ENCODE results near the gene PDE6G. TPM values are rescaled to one million over a fixed set of nuclear protein-coding genes. Genes with fewer than 3 reads are reported as not detected.

PDE6G gene
- total and polyA plus RNA-seq, 2 of the 8 experiments (the other 6 are each of a cell fraction or from before 2014, with no cell fraction given): 5.8 to 12.9 TPM

DNA sequence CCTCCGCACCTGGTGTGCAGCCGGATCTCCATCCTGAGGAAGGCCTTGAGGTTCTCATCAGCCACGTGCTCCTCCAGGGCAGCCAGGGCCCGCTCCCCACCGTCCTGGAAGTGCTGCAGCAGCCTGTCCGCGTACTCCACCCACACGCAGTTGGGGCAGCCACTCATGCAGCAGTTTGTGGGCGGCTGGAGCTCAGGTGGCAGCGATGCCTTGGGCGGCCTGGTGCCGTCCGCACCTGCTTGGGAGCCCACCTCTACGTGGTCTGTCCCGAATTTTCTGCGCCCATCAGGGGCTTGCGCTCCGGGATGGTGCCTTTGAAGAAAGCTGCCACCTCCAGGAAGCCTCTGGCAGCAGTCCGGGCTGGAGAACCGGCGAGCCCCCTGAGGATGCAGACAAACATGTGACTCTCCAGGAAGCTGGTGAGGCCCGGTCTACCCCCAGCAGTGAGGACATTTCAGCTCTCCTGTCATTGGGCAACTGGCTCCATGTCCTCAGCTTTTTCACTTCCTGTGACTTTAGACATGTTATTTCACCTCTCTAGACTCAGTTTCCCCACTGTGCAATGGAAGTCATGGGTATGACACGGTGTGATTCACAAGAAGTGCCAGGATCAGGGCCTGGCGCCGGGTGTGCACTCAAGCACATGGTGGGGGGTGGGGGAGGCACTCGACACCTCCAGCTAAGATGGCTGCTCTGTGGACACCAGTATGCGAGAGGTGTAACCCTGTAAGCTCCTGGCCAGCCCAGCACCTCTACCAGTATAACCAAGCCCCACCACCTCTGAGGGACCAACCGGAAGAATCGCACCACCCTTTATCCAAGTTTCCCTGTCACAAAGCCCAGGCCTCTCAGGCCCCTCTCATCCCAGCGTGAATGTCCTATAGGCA is 9.1 kb upstream of the PDE6G start:
- ChIA-PET CTCF (ENCODE audit: partially characterized antibody) (interaction anchor here (0.6 to 1.4 kb wide), 6 partner anchors 10 to 330 kb away, joined by 3 to 5 read pairs (median 3); no protein-coding TSS in a partner anchor), POLR2A (ENCODE audit: partially characterized antibody) (interaction anchor here (0.9 to 4.4 kb wide), 14 partner anchors 9 to 197 kb away, joined by 3 to 23 read pairs (median 4); partner anchors contain the start of genes ARL16, HGS, MCRIP1 and MRPL12)
- Histone ChIP-seq H3K4ac (replicated peaks; ENCODE audit: insufficient read length, low read depth, low read length) (peak overlapping the region; percentile 63), H3K4me1 (replicated peaks in 1 of 4; ENCODE audit: control insufficient read depth in 3 of 4, insufficient read depth in 4 of 4, low read length in 3 of 4) (peaks cover 3 to 11% (median 8%) of the 10 kb centered on the region in 4 experiments), H3K56ac (replicated peaks; ENCODE audit: insufficient read length, low read depth, low read length) (no peak overlapping the region), H3K36me3 (ENCODE audit: control insufficient read depth in 2 of 4, insufficient read depth in 4 of 4, low read length in 3 of 4) (peaks cover 7 to 26% (median 17%) of the 10 kb centered on the region in 4 experiments; a peak in 7 of 8 replicates), H3K18ac (ENCODE audit: extremely low read depth, low read length) (peak overlapping the region; percentile 65; the same call in 1 of the 2 replicates), H4K8ac (ENCODE audit: extremely low read depth, insufficient read depth, low read length) (peak overlapping the region; percentile 92), H2AFZ (ENCODE audit: low read length) (no peak overlapping the region), H3K23me2 (ENCODE audit: low read depth, low read length) (peaks cover 4% of the 10 kb centered on the region; the same call in 1 of the 2 replicates), H2AK5ac (ENCODE audit: low read depth, low read length) (no peak overlapping the region; the same call in 1 of the 2 replicates), H2BK5ac (ENCODE audit: low read depth, low read length) (peak overlapping the region; percentile 85; the same call in 1 of the 2 replicates), H2BK12ac (ENCODE audit: low read depth, low read length) (peak overlapping the region; percentile 29; the same call in 1 of the 2 replicates), H3K27me3 (replicated peaks in 1 of 4; ENCODE audit: control insufficient read depth in 3 of 4, extremely low read depth in 1 of 4, insufficient read depth in 3 of 4, low read length in 3 of 4) (no peaks in the 10 kb centered on the region), H2BK20ac (ENCODE audit: low read length) (no peak overlapping the region), H3K14ac (ENCODE audit: insufficient read length) (no peak overlapping the region), H3K27ac (ENCODE audit: low read depth, low read length) (0 out of 2 replicates have a peak overlapping the region, but pooled peaks have one; percentile 44), H3K4me2 (ENCODE audit: insufficient read depth in 1 of 2, low read depth in 2 of 2, low read length in 2 of 2) (peak overlapping the region; percentile 77 to 84), H3K23ac (ENCODE audit: insufficient read length) (no peak overlapping the region), H3K9ac (replicated peaks in 1 of 4; ENCODE audit: extremely low read depth in 1 of 4, low read depth in 3 of 4, low read length in 3 of 4) (peak overlapping the region in 3 of 4 experiments; percentile 42 to 86 (median 85); a peak in 6 of 7 replicates), H2BK15ac (ENCODE audit: low read length) (no peak overlapping the region), H4K5ac (ENCODE audit: insufficient read length, low read depth, low read length) (peak overlapping the region; percentile 38), H3K4me3 (ENCODE audit: extremely low read depth in 1 of 4, insufficient read depth in 2 of 4, low read depth in 3 of 4, low read length in 4 of 4) (peak overlapping the region; percentile 62 to 95 (median 88)), H3K9me3 (ENCODE audit: insufficient read depth in 2 of 2, low read depth in 1 of 2, low read length in 1 of 2) (no peaks in the 10 kb centered on the region), H4K91ac (replicated peaks; ENCODE audit: insufficient read length, low read length) (no peak overlapping the region), H3K79me2 (ENCODE audit: control insufficient read depth in 1 of 2, insufficient read depth in 2 of 2, low read length in 2 of 2) (peaks cover 0 to 24% of the 10 kb centered on the region in 2 experiments; a peak in 2 of 4 replicates), H4K20me1 (replicated peaks in 1 of 2; ENCODE audit: control insufficient read depth in 1 of 2, insufficient read depth in 2 of 2, low read length in 2 of 2) (peaks cover 6 to 7% of the 10 kb centered on the region in 2 experiments), H2BK120ac (replicated peaks; ENCODE audit: low read depth, low read length) (no peak overlapping the region), H3K79me1 (ENCODE audit: low read depth, low read length) (peaks cover 8% of the 10 kb centered on the region)
- DNase-seq (ENCODE audit: low read depth in 1 of 2, low spot score in 2 of 2) (no peak), FAIRE-seq (no peak)
- 85% methylated on average over 30 of the region's 30 CpGs; no CpG with 5 or more reads in 1 of the 2 experiments for WGBS, 2 experiments (ENCODE audit: extremely low coverage in 1 of 2, insufficient coverage in 1 of 2, insufficient read length in 1 of 2, insufficient replicate concordance in 2 of 2, low coverage in 1 of 2, low lambda C conversion rate in 2 of 2, missing lambda C conversion rate in 1 of 2)
- TF ChIP-seq YY1 (IDR thresholded peaks at IDR 0.05; ENCODE audit: low read depth, low read length) (peak; percentile 48; the same call in 1 of the 2 replicates), RBBP5 (IDR thresholded peaks at IDR 0.05; ENCODE audit: borderline replicate concordance, low read depth, low read length) (no peak), POLR2AphosphoS5 (IDR thresholded peaks at IDR 0.05; ENCODE audit: low read depth, low read length) (no peak)
- TF ChIP-seq, protein P1, sequence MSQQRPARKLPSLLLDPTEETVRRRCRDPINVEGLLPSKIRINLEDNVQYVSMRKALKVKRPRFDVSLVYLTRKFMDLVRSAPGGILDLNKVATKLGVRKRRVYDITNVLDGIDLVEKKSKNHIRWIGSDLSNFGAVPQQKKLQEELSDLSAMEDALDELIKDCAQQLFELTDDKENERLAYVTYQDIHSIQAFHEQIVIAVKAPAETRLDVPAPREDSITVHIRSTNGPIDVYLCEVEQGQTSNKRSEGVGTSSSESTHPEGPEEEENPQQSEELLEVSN (IDR thresholded peaks at IDR 0.05): peak; percentile 81
- TF ChIP-seq, protein P2, sequence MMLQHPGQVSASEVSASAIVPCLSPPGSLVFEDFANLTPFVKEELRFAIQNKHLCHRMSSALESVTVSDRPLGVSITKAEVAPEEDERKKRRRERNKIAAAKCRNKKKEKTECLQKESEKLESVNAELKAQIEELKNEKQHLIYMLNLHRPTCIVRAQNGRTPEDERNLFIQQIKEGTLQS (IDR thresholded peaks at IDR 0.05; ENCODE audit: insufficient read depth, low read depth, low read length): no peak
- TF ChIP-seq, protein P3, sequence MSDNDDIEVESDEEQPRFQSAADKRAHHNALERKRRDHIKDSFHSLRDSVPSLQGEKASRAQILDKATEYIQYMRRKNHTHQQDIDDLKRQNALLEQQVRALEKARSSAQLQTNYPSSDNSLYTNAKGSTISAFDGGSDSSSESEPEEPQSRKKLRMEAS (IDR thresholded peaks at IDR 0.05): peak; percentile 92

Measured in H1 (cell line).